ENCODE measurements around the gene ZNF701. TPM values are rescaled to one million over a fixed set of nuclear protein-coding genes. Genes with fewer than 3 reads are reported as not detected.

ZNF701 gene
- total and polyA plus RNA-seq, 2 of the 8 experiments (the other 6 are each of a cell fraction or from before 2014, with no cell fraction given) = 4.9 to 18.7 TPM

- Histone ChIP-seq H4K8ac (ENCODE audit: extremely low read depth, insufficient read depth, low read length) (no peak overlapping the region), H3K56ac (replicated peaks; ENCODE audit: insufficient read length, low read depth, low read length) (no peak overlapping the region), H2AFZ (ENCODE audit: low read length) (no peak overlapping the region), H3K14ac (ENCODE audit: insufficient read length) (no peak overlapping the region), H3K23me2 (ENCODE audit: low read depth, low read length) (peaks cover 3% of the 10 kb centered on the region; the same call in 1 of the 2 replicates), H3K4me3 (ENCODE audit: extremely low read depth in 1 of 4, insufficient read depth in 2 of 4, low read depth in 3 of 4, low read length in 4 of 4) (no peak overlapping the region), H2BK20ac (ENCODE audit: low read length) (no peak overlapping the region), H3K36me3 (ENCODE audit: control insufficient read depth in 2 of 4, insufficient read depth in 4 of 4, low read length in 3 of 4) (no peaks in the 10 kb centered on the region; a peak in 1 of 8 replicates), H3K4me2 (ENCODE audit: insufficient read depth in 1 of 2, low read depth in 2 of 2, low read length in 2 of 2) (no peak overlapping the region; a peak in 1 of 4 replicates), H4K91ac (replicated peaks; ENCODE audit: insufficient read length, low read length) (no peak overlapping the region), H3K4me1 (replicated peaks in 1 of 4; ENCODE audit: control insufficient read depth in 3 of 4, insufficient read depth in 4 of 4, low read length in 3 of 4) (peaks cover 0 to 3% (median 0%) of the 10 kb centered on the region in 4 experiments; a peak in 3 of 7 replicates), H3K23ac (ENCODE audit: insufficient read length) (no peak overlapping the region), H4K5ac (ENCODE audit: insufficient read length, low read depth, low read length) (no peak overlapping the region), H3K4ac (replicated peaks; ENCODE audit: insufficient read length, low read depth, low read length) (no peak overlapping the region), H2BK12ac (ENCODE audit: low read depth, low read length) (no peak overlapping the region), H3K79me2 (ENCODE audit: control insufficient read depth in 1 of 2, insufficient read depth in 2 of 2, low read length in 2 of 2) (no peaks in the 10 kb centered on the region), H3K27ac (ENCODE audit: low read depth, low read length) (no peak overlapping the region), H3K18ac (ENCODE audit: extremely low read depth, low read length) (no peak overlapping the region), H3K9me3 (ENCODE audit: insufficient read depth in 2 of 2, low read depth in 1 of 2, low read length in 1 of 2) (no peaks in the 10 kb centered on the region), H3K79me1 (ENCODE audit: low read depth, low read length) (no peaks in the 10 kb centered on the region; the same call in 1 of the 2 replicates), H2BK5ac (ENCODE audit: low read depth, low read length) (no peak overlapping the region), H2BK120ac (replicated peaks; ENCODE audit: low read depth, low read length) (no peak overlapping the region), H3K9ac (replicated peaks in 1 of 4; ENCODE audit: extremely low read depth in 1 of 4, low read depth in 3 of 4, low read length in 3 of 4) (no peak overlapping the region), H2BK15ac (ENCODE audit: low read length) (no peak overlapping the region), H4K20me1 (replicated peaks in 1 of 2; ENCODE audit: control insufficient read depth in 1 of 2, insufficient read depth in 2 of 2, low read length in 2 of 2) (peaks cover 0 to 3% of the 10 kb centered on the region in 2 experiments), H2AK5ac (ENCODE audit: low read depth, low read length) (no peak overlapping the region), H3K27me3 (replicated peaks in 1 of 4; ENCODE audit: control insufficient read depth in 3 of 4, extremely low read depth in 1 of 4, insufficient read depth in 3 of 4, low read length in 3 of 4) (no peaks in the 10 kb centered on the region; a peak in 1 of 7 replicates)
- no peak for TF ChIP-seq TEAD4 (IDR thresholded peaks at IDR 0.05; ENCODE audit: low read depth, low read length)
- TF ChIP-seq SAP30 (IDR thresholded peaks at IDR 0.05; ENCODE audit: insufficient read depth, insufficient replicate concordance, low read length) = no peak
- no peak for TF ChIP-seq KDM4A (IDR thresholded peaks at IDR 0.05; ENCODE audit: low read depth, low read length, severe bottlenecking)
- 92% methylated on average over 8 of the region's 11 CpGs; no CpG with 5 or more reads in 1 of the 2 experiments for WGBS, 2 experiments (ENCODE audit: extremely low coverage in 1 of 2, insufficient coverage in 1 of 2, insufficient read length in 1 of 2, insufficient replicate concordance in 2 of 2, low coverage in 1 of 2, low lambda C conversion rate in 2 of 2, missing lambda C conversion rate in 1 of 2)
- CTCF ChIA-PET (ENCODE audit: partially characterized antibody) = interaction anchor here (0.7 to 1.9 kb wide), 3 partner anchors 14 to 338 kb away, joined by 3 to 6 read pairs (median 6); no protein-coding TSS in a partner anchor
- POLR2A ChIA-PET (ENCODE audit: partially characterized antibody) = interaction anchor here (0.7 to 1.2 kb wide), 2 partner anchors 21 to 143 kb away, joined by 3 to 4 read pairs; no protein-coding TSS in a partner anchor
- no peak for FAIRE-seq
- no peak for DNase-seq (ENCODE audit: low read depth in 1 of 2, low spot score in 2 of 2)
These were observed 65.9 kb downstream of the ZNF701 start for GRCh38 chr19:52635786-52636570.
